Right ventricle myocardium inferior (tissue), 1 donor: ENCODE data around the gene CAMP. TPM values are rescaled to one million over a fixed set of nuclear protein-coding genes. Genes with fewer than 3 reads are reported as not detected.
A peak's percentile ranks its signal among the peaks of the same experiment; 100 is the strongest.
"Not testable (repeated sequence)": the region's sequence is repeated elsewhere in the genome, so short reads cannot be mapped to it uniquely, and the experiment has no call there.

ENCODE experiments used
- ATAC-seq: fragments of 200-7000 bp; cut with Tn5 transposase; one replicate; pipeline ENCODE4 v1.9.1; 2020; ENCODE audit warnings: mild to moderate bottlenecking, moderate library complexity
- DNase-seq: peaks from one replicate; pipeline ENCODE4 v3.0.0; 2021; ENCODE audit errors: missing footprints
- intact Hi-C: fragments of 100-400 bp; cut with DNase I; formaldehyde crosslinking; loops from one replicate; pipeline ENCODE4 v1.11.0; 2022
- total RNA-seq: library from RNA; stranded (reverse); fragmentation: NEBNext Ultra II Directional; extraction: Animal tissue kit (Norgen Biotek cat#: 25700); gene quantifications from one replicate; pipeline ENCODE4 v1.2.1, GENCODE V29; 2021
- donor health status: DM: no; HTN: yes; CAD: no; lungs with severe emphysema.

The CAMP gene
- total RNA-seq, 1 donor from 2014 or later: 1.5 TPM

DNA sequence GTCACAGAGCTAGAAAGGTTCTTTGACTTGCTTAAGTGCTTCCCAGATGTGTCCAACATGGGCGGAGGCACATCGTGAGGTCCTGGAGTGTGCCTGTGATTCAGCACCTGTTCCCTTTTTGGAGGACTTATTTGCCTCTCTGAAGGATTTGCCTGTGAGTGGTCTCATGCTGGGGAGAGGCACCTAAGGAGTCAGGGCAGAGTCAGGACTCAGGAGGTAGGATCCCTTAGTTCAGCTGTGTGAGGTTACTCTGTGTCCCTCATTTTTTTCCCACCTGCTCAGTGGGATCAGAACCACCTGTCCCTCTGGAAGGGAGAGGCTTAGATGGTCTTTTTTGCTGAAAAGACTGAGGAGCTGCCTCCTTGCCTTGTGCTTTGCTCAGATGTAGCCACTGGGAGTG, 20.6 kb downstream of the CAMP start:
- DNase-seq: no peak
- intact Hi-C loops: no loop called here
- no peak for ATAC-seq

DNA sequence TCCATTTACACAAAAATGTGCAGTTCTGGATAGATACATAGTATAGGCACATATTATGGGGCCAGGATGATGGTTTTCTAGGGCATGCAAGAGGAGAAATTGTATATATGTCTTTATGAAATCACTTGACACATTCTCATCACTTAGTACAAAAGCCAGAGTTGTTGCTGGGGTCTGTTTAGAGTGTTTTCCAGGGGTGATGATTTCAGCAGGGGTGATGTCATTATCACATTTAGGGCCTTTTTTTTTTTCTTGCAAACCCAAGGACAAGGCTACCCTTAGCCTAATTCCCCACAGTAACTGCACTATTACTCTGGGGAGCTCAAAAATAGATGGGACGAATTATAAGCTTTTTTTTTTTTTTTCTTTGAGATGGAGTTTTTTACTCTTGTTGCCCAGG, 21.2 kb downstream of the CAMP start:
- DNase-seq (no peak), ATAC-seq (no peak)
- intact Hi-C loops: no loop called here

DNA sequence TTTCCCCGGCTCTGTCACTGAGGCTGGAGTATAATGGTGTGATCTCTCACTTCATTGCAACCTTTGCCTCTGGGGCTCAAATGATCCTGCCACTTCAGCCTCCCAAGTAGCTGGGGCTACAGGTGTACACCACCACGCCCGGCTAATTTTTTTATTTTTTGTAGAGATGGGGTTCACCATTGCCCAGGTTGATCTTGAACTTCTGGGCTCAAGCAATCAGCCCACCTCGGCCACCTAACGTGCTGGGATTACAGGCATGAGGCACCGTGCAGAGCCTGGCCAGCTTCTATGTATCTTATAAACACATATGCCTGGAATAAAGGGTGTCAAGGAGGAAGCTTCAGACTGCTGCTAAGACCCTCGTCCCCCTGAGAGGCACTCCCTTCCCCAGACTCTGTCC, 21.8 kb downstream of the CAMP start:
- ATAC-seq (no peak), DNase-seq (no peak)
- intact Hi-C loops: no loop called here

DNA sequence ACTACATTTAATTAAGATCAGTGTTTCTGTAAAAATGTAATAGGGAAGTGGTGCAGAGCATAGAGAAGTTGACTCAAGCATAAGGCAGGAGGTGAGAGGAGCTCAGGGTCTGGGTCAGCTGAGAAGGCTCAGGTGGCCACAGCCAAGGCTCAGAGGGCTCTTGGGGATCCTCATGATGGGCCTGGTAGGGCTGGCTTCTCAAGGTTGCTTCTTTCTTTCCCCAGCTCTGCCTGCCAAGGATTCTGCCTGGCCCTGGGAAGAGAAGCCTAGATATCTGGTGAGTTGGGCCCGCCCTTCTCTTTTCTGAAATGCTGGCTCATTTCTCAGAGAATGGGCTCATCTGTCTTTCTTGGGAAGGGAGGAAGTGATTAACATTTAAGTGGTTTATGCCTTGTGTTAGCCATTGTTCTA, 24.1 kb downstream of the CAMP start:
- DNase-seq (no peak), ATAC-seq (peak; percentile 67)
- intact Hi-C loops: no loop called here

DNA sequence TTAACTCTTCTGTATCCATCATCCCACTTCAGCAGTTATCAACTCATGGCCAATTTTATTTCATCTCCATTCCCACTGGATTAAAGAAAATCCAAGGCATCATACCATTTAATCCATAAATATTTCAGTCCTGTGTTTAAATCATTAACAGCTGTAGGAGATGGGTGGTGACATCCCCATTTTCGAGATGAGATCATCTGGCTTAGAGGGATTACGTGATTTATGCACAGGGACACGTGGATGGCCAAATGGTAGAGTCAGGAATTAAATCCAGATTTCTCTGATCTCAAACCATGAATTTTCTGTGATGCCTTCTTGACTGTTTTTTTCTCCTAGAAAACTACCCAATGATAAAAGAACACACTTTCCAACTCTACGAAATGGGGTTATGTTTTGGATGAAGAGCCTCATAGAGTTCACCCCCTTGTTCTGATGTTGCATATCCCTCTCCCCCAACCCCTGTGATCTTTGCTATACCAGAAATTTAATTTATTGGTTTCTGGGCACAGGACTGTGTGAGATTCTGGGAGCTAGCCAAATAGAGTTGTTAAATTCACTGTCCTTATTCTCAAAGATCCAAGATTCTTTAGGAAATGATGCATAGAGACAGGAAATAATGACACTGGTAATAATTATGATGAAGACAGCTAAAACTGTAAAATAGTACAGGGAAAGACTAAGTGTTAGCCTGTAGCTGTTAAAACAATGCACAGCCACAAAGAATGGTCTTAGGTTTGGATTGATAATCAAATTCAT, 25.0 kb downstream of the CAMP start:
- ATAC-seq (no peak), DNase-seq (no peak)
- intact Hi-C loops: no loop called here

DNA sequence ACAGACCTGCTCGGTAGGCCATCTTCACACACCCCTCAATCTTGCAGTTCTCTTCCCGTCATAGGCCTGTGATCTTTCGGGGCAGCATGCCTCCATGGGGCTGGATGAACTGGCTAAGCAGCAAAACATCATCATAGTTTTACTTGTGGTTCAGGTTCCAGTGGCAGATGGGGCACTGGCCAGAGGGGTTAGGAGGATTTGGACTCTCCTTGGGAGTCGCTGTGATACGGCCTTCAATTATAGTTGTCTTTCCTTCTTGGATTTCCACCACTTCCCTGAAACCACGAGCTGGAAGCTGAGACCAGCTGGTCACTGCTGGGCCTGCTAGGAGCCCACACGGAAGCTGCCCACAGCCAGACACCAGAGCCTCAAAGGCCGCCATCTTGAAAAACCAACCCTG, 33.3 kb downstream of the CAMP start:
- ATAC-seq (no peak), DNase-seq (no peak)
- intact Hi-C loops: no loop called here

DNA sequence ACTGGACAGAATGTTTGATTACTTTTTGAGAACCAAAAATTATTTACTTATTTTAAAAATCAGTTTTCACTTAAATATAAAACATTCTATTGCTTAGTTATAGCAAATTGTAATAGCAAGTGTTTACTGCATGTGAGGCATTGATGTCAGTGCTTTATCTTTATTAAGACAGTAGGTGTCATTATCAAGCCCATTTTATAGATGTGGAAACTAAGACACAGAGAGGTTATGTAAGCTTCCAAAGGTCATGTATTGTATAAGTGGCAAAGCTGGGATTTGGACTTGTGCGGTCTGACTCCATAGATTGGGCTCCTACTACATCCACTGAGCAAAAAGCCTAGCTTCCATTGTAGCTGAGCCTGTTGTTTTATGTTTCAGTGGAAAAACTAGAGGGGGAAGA, 35.2 kb downstream of the CAMP start:
- no peak for ATAC-seq
- DNase-seq: no peak
- intact Hi-C loops: no loop called here

DNA sequence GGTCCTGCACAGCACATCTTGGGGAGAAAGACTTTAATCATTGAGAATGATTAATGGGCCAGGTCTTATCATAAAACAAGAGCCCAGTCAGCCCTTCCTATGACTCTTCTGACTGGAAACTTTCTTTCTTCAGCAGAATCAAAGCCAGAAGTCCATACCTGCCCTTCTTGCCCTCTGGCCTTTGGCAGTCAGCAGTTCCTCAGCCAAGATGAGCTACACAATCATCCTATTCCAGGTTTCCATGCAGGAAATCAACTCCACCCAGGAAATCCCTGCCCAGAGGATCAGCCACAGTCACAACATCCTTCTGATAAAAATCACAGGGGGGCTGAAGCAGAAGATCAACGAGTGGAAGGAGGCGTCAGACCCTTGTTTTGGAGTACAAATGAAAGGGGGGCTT, 44.5 kb downstream of the CAMP start:
- ATAC-seq: no peak
- intact Hi-C loops: no loop called here
- no peak for DNase-seq

DNA sequence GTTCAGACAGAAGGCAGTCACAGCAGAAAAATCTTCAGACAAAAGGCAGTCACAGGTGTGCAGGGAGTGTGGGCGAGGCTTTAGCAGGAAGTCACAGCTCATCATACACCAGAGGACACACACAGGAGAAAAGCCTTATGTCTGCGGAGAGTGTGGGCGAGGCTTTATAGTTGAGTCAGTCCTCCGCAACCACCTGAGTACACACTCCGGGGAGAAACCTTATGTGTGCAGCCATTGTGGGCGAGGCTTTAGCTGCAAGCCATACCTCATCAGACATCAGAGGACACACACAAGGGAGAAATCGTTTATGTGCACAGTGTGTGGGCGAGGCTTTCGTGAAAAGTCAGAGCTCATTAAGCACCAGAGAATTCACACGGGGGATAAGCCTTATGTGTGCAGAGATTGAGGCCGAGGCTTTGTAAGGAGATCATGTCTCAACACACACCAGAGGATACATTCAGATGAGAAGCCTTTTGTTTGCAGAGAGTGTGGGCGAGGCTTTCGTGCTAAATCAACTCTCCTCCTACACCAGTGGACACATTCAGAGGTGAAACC, 45.2 kb downstream of the CAMP start:
- no peak for DNase-seq
- intact Hi-C loops: no loop called here
- ATAC-seq: peak; percentile 8

DNA sequence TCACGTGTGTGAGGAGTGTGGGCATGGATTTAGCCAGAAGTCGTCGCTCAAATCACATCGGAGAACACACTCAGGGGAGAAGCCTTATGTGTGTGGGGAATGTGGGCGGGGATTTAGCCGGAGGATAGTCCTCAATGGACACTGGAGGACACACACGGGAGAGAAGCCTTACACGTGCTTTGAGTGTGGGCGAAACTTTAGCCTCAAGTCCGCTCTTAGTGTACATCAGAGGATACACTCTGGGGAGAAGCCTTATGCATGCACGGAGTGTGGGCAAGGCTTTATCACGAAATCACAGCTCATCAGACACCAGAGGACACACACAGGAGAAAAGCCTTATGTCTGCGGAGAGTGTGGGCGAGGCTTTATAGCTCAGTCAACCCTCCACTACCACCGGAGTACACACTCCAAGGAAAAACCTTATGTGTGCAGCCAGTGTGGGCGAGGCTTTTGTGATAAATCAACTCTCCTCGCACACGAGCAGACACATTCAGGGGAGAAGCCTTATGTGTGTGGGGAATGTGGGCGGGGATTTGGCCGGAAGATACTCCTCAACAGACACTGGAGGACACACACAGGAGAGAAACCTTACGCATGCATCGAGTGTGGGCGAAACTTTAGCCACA, 45.8 kb downstream of the CAMP start:
- DNase-seq (no peak), ATAC-seq (no peak)
- intact Hi-C loops: no loop called here

DNA sequence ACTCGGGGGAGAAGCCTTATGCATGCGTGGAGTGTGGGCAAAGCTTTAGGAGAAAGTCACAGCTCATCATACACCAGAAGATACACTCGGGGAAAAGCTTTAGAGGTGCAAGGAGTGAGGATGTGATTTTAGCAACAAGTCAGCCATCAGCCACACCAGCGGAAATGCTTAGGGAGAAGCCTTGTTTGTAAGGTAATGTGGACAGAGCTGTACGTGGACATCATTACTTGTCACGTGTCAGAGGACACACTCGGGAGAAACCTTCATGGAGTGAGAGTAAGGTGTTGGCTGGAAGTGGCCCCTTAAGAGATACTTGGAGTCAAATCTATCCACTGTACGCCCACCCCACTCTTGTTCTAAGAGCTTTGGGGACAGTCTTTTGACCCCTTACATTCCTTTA, 46.3 kb downstream of the CAMP start:
- ATAC-seq: no peak
- no peak for DNase-seq
- intact Hi-C loops: no loop called here

DNA sequence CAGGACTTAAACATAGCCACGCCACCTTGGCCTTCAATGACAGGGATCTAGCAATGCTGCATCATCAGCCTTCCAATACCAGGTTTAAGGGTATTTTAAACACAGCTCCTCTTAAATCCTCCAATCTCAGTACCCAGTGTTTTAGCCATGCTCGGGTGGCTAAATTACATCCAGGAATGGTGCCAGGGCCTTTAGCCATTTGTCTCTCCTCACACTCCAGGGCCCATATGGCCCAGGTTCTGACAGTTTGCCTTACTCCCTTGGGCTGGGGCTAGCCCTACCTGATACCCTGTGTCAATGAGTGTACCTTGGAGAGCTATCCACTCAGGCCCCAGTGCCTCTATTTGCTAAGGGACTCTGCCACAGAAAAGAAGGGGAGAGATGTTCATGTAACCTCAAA, 47.0 kb downstream of the CAMP start:
- intact Hi-C loops: loop anchor here (5.0 kb wide), 1 partner anchor 277 kb away; no protein-coding TSS in a partner anchor
- DNase-seq (no peak), ATAC-seq (no peak)

DNA sequence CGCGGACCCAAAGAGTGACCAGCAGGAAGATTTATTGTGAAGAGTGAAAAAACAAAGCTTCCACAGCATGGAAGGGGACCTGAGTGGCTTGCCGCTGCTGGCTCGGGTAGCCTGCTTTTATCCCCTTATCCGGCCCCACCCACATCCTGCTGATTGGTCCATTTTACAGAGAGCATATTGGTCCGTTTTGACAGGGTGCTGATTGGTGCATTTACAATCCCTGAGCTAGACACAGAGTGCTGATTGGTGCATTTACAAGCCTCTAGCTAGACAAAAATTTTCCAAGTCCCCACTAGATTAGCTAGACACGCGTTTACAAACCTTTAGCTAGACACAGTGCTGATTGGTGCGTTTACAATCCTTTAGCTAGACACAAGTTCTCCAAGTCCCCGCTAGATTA, 47.9 kb downstream of the CAMP start:
- intact Hi-C loops: loop anchor here (5.0 kb wide), 1 partner anchor 276 kb away; no protein-coding TSS in a partner anchor
- not testable (repeated sequence) for ATAC-seq, DNase-seq

DNA sequence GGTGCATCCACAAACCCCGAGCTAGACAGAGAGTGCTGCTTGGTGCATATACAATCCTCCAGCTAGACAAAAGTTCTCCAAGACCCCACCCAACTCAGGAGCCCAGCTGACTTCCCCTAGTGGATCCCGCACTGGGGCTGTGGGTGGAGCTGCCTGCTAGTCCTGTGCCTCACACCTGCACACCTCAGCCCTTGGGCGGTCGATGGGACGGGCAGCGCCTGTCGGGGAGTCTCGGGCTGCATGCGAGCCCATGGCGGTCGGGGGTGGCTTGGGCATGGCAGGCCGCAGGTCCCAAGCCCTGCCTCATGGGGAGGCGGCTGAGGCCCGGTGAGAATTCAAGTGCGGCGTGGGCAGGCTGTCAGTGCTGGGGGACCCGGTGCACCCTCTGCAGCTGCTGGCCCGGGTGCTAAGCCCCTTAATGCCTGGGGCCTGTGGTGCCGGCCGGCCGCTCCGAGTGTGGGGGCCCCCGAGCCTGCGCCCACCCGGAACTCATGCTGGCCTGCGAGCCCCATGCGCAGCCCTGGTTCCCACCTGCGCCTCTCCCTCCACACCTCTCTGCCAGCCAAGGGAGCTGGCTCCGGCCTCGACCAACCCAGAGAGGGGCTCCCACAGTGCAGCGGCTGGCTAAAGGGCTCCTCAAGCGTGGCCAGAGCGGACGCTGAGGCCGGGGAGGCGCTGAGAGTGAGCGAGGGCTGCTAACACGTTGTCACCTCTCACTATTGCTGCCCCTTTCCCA, 48.6 kb downstream of the CAMP start:
- DNase-seq (no peak), ATAC-seq (no peak)
- intact Hi-C loops: loop anchor here (5.0 kb wide), 1 partner anchor 275 kb away; no protein-coding TSS in a partner anchor

DNA sequence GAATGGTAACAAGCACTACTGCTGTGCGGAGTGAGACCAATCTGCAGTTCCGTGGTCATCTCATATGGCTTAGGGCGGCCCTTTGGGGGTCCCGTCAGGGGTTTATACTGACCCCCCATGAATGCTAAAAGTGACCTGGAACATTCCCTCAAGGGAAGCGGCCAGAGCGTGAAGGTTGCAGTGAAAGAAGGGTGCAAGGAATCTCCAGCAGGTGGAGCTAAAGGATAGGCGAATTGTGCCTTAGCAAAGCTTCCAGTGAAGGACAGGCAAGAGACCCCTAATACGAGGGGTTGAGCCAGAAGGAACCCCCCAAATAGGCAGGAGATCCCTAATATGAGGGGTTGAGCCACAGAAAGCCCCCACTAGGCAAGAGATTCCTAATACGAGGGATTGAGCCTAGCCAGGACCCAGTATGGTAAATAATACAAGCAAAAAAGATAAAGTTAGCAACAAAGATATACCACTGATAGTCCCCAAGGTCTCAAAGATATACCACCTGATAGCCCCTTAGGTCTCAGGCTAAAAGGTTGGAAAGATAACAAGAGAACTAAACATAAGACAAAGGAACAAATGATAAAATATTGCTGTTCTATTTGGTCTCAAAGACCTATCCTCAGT, 50.4 kb downstream of the CAMP start:
- ATAC-seq (peak; percentile 58), DNase-seq (no peak)
- intact Hi-C loops: loop anchor here (1.0 to 5.0 kb wide), 2 partner anchors 163 to 274 kb away; no protein-coding TSS in a partner anchor

DNA sequence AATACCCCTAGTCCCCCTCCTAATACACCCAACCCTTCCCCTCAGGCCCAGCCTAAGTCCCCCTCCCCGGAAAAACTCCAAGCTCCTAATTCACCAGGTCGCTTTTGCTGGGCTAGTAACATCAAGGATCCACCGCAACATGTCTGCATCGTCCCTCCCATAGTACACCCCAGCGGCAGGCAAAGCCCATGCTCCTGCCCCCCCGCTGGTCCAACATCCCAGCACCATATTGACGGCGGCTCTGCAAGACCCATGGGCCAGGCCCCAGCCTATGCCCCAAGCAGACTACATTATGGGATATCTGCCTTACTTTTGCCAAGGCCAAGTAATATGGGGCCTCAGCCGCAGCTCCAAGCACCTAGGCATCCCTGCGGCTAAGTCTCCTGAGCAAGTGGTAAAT, 51.2 kb downstream of the CAMP start:
- no peak for DNase-seq
- ATAC-seq: no peak
- intact Hi-C loops: loop anchor here (5.0 kb wide), 1 partner anchor 273 kb away; no protein-coding TSS in a partner anchor
